Measurements from ENCODE around the gene CES3. TPM values are rescaled to one million over a fixed set of nuclear protein-coding genes. Genes with fewer than 3 reads are reported as not detected.

Gene CES3
- polyA plus RNA-seq, 1 donor from 2014 or later = 1.8 TPM

DNA sequence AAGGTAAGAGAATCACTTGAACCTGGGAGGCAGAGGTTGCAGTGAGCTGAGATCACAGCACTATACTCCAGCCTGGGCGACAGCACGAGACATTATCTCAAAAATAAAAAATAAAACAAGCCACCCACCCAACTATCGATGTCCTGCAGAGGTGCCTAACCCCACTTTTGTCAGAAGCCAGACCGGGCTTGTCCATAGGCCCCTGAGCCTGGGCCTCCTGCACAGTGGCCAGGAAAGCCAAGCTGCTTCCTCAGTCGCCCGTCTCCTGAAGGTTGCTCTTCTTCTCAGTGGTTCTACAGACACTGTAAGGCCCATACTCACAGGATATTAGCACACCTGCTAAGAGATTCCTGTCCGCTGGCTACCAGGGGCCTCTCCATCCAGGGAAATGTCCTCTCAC, 14.5 kb upstream of the CES3 start:
- H3K27me3 ChIP-seq (ENCODE audit: insufficient read depth, low read depth, low read length) = peaks cover 36% of the 10 kb centered on the region
- H2AFZ ChIP-seq (ENCODE audit: low read depth, low read length) = no peak overlapping the region
- H3K9me2 ChIP-seq (ENCODE audit: insufficient read depth, low read length) = no peaks in the 10 kb centered on the region
- no peaks in the 10 kb centered on the region for H3K9me3 ChIP-seq (ENCODE audit: low read length)
- no peaks in the 10 kb centered on the region for H3K79me2 ChIP-seq (replicated peaks; ENCODE audit: insufficient read depth, low read length)
- no peaks in the 10 kb centered on the region for H4K20me1 ChIP-seq (ENCODE audit: insufficient read depth)
- H3K4me3 ChIP-seq (ENCODE audit: low read length) = no peak overlapping the region
- H3K36me3 ChIP-seq (ENCODE audit: insufficient read depth, low read length) = no peaks in the 10 kb centered on the region
- H3F3A ChIP-seq (ENCODE audit: insufficient read depth, low read length, poor library complexity, severe bottlenecking) = no peaks in the 10 kb centered on the region
- H3K4me2 ChIP-seq (ENCODE audit: low read length) = no peak overlapping the region
- H3K9ac ChIP-seq (ENCODE audit: low read length) = no peak overlapping the region
- TF ChIP-seq EZH2 (IDR thresholded peaks at IDR 0.05; ENCODE audit: borderline replicate concordance, insufficient read depth, low read length, poor library complexity, severe bottlenecking) (no peak), RAD21 (conservative IDR thresholded peaks at IDR 0.05) (no peak), POLR2AphosphoS5 (IDR thresholded peaks at IDR 0.05) (no peak), EP300 (conservative IDR thresholded peaks at IDR 0.05; ENCODE audit: poor library complexity, severe bottlenecking) (no peak), TAF1 (IDR thresholded peaks at IDR 0.05; ENCODE audit: low read depth) (no peak), MXI1 (conservative IDR thresholded peaks at IDR 0.05; ENCODE audit: poor library complexity, severe bottlenecking) (no peak), SMC3 (conservative IDR thresholded peaks at IDR 0.05; ENCODE audit: poor library complexity) (no peak)
- TF ChIP-seq, protein P1, sequence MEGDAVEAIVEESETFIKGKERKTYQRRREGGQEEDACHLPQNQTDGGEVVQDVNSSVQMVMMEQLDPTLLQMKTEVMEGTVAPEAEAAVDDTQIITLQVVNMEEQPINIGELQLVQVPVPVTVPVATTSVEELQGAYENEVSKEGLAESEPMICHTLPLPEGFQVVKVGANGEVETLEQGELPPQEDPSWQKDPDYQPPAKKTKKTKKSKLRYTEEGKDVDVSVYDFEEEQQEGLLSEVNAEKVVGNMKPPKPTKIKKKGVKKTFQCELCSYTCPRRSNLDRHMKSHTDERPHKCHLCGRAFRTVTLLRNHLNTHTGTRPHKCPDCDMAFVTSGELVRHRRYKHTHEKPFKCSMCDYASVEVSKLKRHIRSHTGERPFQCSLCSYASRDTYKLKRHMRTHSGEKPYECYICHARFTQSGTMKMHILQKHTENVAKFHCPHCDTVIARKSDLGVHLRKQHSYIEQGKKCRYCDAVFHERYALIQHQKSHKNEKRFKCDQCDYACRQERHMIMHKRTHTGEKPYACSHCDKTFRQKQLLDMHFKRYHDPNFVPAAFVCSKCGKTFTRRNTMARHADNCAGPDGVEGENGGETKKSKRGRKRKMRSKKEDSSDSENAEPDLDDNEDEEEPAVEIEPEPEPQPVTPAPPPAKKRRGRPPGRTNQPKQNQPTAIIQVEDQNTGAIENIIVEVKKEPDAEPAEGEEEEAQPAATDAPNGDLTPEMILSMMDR (IDR thresholded peaks at IDR 0.05; ENCODE audit: poor library complexity, severe bottlenecking) = no peak
- TF ChIP-seq, protein P2, sequence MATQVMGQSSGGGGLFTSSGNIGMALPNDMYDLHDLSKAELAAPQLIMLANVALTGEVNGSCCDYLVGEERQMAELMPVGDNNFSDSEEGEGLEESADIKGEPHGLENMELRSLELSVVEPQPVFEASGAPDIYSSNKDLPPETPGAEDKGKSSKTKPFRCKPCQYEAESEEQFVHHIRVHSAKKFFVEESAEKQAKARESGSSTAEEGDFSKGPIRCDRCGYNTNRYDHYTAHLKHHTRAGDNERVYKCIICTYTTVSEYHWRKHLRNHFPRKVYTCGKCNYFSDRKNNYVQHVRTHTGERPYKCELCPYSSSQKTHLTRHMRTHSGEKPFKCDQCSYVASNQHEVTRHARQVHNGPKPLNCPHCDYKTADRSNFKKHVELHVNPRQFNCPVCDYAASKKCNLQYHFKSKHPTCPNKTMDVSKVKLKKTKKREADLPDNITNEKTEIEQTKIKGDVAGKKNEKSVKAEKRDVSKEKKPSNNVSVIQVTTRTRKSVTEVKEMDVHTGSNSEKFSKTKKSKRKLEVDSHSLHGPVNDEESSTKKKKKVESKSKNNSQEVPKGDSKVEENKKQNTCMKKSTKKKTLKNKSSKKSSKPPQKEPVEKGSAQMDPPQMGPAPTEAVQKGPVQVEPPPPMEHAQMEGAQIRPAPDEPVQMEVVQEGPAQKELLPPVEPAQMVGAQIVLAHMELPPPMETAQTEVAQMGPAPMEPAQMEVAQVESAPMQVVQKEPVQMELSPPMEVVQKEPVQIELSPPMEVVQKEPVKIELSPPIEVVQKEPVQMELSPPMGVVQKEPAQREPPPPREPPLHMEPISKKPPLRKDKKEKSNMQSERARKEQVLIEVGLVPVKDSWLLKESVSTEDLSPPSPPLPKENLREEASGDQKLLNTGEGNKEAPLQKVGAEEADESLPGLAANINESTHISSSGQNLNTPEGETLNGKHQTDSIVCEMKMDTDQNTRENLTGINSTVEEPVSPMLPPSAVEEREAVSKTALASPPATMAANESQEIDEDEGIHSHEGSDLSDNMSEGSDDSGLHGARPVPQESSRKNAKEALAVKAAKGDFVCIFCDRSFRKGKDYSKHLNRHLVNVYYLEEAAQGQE (IDR thresholded peaks at IDR 0.05; ENCODE audit: borderline replicate concordance) = no peak
- H3K27ac ChIP-seq (ENCODE audit: low read length) = no peak overlapping the region

DNA sequence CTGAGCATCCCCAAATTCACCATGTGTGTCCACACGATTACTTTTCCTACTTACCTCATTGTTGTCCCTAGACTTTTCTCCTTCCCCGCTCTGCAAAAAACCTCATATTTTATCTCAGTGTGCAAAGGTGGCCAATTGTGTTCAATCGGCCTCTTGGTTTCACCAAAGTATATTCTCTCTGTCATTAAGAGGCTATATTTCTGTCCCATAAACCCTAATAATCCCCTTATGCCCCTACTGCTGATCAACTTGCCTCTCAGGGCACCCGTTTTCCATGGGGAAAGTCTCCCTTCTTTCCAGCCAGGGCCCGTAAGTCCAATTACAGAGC, 14.1 kb upstream of the CES3 start:
- Histone ChIP-seq H3K9ac (ENCODE audit: low read length) (no peak overlapping the region), H3F3A (ENCODE audit: insufficient read depth, low read length, poor library complexity, severe bottlenecking) (no peaks in the 10 kb centered on the region), H3K79me2 (replicated peaks; ENCODE audit: insufficient read depth, low read length) (no peaks in the 10 kb centered on the region), H4K20me1 (ENCODE audit: insufficient read depth) (no peaks in the 10 kb centered on the region), H2AFZ (ENCODE audit: low read depth, low read length) (no peak overlapping the region), H3K27ac (ENCODE audit: low read length) (no peak overlapping the region), H3K9me2 (ENCODE audit: insufficient read depth, low read length) (no peaks in the 10 kb centered on the region), H3K4me2 (ENCODE audit: low read length) (no peak overlapping the region), H3K4me3 (ENCODE audit: low read length) (no peak overlapping the region), H3K36me3 (ENCODE audit: insufficient read depth, low read length) (no peaks in the 10 kb centered on the region), H3K27me3 (ENCODE audit: insufficient read depth, low read depth, low read length) (peaks cover 36% of the 10 kb centered on the region), H3K9me3 (ENCODE audit: low read length) (no peaks in the 10 kb centered on the region)
- TF ChIP-seq POLR2AphosphoS5 (IDR thresholded peaks at IDR 0.05) = no peak
- TF ChIP-seq, protein P2 (IDR thresholded peaks at IDR 0.05; ENCODE audit: borderline replicate concordance) = no peak
- TF ChIP-seq, protein P1 (IDR thresholded peaks at IDR 0.05; ENCODE audit: poor library complexity, severe bottlenecking) = no peak
- no peak for TF ChIP-seq MXI1 (conservative IDR thresholded peaks at IDR 0.05; ENCODE audit: poor library complexity, severe bottlenecking)
- TF ChIP-seq RAD21 (conservative IDR thresholded peaks at IDR 0.05) = no peak
- TF ChIP-seq TAF1 (IDR thresholded peaks at IDR 0.05; ENCODE audit: low read depth) = no peak
- TF ChIP-seq EP300 (conservative IDR thresholded peaks at IDR 0.05; ENCODE audit: poor library complexity, severe bottlenecking) = no peak
- no peak for TF ChIP-seq EZH2 (IDR thresholded peaks at IDR 0.05; ENCODE audit: borderline replicate concordance, insufficient read depth, low read length, poor library complexity, severe bottlenecking)
- TF ChIP-seq SMC3 (conservative IDR thresholded peaks at IDR 0.05; ENCODE audit: poor library complexity) = no peak
